Measurements from ENCODE around the gene CTXN2. TPM values are rescaled to one million over a fixed set of nuclear protein-coding genes. Genes with fewer than 3 reads are reported as not detected.
A peak's percentile ranks its signal among the peaks of the same experiment; 100 is the strongest.

Gene CTXN2
- total RNA-seq, 1 donor from 2014 or later: 0.18 TPM

- Mint-ChIP-seq H3K27me3 (ENCODE audit: low read depth) (no peaks in the 10 kb centered on the region), H3K27ac (no peak overlapping the region), H3K4me1 (peaks cover 23% of the 10 kb centered on the region), H3K9me3 (no peaks in the 10 kb centered on the region), H3K4me3 (no peak overlapping the region), H3K36me3 (peaks cover 38% of the 10 kb centered on the region)
- DNase-seq (ENCODE audit: low spot score in 2 of 2, unreplicated experiment in 2 of 2): no peak
- TF ChIP-seq CTCF (IDR thresholded peaks at IDR 0.05; ENCODE audit: unreplicated experiment): no peak
Measured at GRCh38 chr15:48149858-48150257, 41.6 kb upstream of the CTXN2 start.

GRCh38 chr15:48153526-48153925 lies 37.9 kb upstream of the CTXN2 start:
- no peaks in the 10 kb centered on the region for H3K4me1 Mint-ChIP-seq
- H3K36me3 Mint-ChIP-seq: peaks cover 41% of the 10 kb centered on the region
- H3K9me3 Mint-ChIP-seq: no peaks in the 10 kb centered on the region
- no peak overlapping the region for H3K4me3 Mint-ChIP-seq
- TF ChIP-seq CTCF (IDR thresholded peaks at IDR 0.05; ENCODE audit: unreplicated experiment): no peak
- no peaks in the 10 kb centered on the region for H3K27me3 Mint-ChIP-seq (ENCODE audit: low read depth)
- no peak for DNase-seq (ENCODE audit: low spot score in 2 of 2, unreplicated experiment in 2 of 2)
- no peak overlapping the region for H3K27ac Mint-ChIP-seq

- DNase-seq (ENCODE audit: low spot score in 2 of 2, unreplicated experiment in 2 of 2): no peak
- Mint-ChIP-seq H3K27me3 (ENCODE audit: low read depth) (no peaks in the 10 kb centered on the region), H3K27ac (no peak overlapping the region), H3K4me3 (no peak overlapping the region), H3K9me3 (peaks cover 26% of the 10 kb centered on the region), H3K4me1 (no peaks in the 10 kb centered on the region), H3K36me3 (peaks cover 26% of the 10 kb centered on the region)
- TF ChIP-seq CTCF (IDR thresholded peaks at IDR 0.05; ENCODE audit: unreplicated experiment): no peak
Measured at GRCh38 chr15:48168616-48169015, 22.8 kb upstream of the CTXN2 start.

- peaks cover 32% of the 10 kb centered on the region for H3K36me3 Mint-ChIP-seq
- H3K4me1 Mint-ChIP-seq: peaks cover 2% of the 10 kb centered on the region
- H3K27ac Mint-ChIP-seq: no peak overlapping the region
- H3K27me3 Mint-ChIP-seq (ENCODE audit: low read depth): no peaks in the 10 kb centered on the region
- peaks cover 32% of the 10 kb centered on the region for H3K9me3 Mint-ChIP-seq
- no peak for TF ChIP-seq CTCF (IDR thresholded peaks at IDR 0.05; ENCODE audit: unreplicated experiment)
- H3K4me3 Mint-ChIP-seq: no peak overlapping the region
- DNase-seq (ENCODE audit: low spot score in 2 of 2, unreplicated experiment in 2 of 2): no peak
Measured at GRCh38 chr15:48170981-48171380, 20.5 kb upstream of the CTXN2 start.

- Mint-ChIP-seq H3K27ac (no peak overlapping the region), H3K36me3 (peaks cover 29% of the 10 kb centered on the region), H3K4me1 (peaks cover 18% of the 10 kb centered on the region), H3K27me3 (ENCODE audit: low read depth) (no peaks in the 10 kb centered on the region), H3K9me3 (peaks cover 32% of the 10 kb centered on the region), H3K4me3 (no peak overlapping the region)
- no peak for TF ChIP-seq CTCF (IDR thresholded peaks at IDR 0.05; ENCODE audit: unreplicated experiment)
- no peak for DNase-seq (ENCODE audit: low spot score in 2 of 2, unreplicated experiment in 2 of 2)
Measured at GRCh38 chr15:48175126-48175525, 16.3 kb upstream of the CTXN2 start.

GRCh38 chr15:48176112-48176511 lies 15.4 kb upstream of the CTXN2 start:
- no peak for DNase-seq (ENCODE audit: low spot score in 2 of 2, unreplicated experiment in 2 of 2)
- peak overlapping the region; percentile 25 for H3K27ac Mint-ChIP-seq
- peaks cover 29% of the 10 kb centered on the region for H3K36me3 Mint-ChIP-seq
- H3K9me3 Mint-ChIP-seq: peaks cover 32% of the 10 kb centered on the region
- TF ChIP-seq CTCF (IDR thresholded peaks at IDR 0.05; ENCODE audit: unreplicated experiment): no peak
- no peak overlapping the region for H3K4me3 Mint-ChIP-seq
- no peaks in the 10 kb centered on the region for H3K27me3 Mint-ChIP-seq (ENCODE audit: low read depth)
- peaks cover 18% of the 10 kb centered on the region for H3K4me1 Mint-ChIP-seq
